GM10248 (cell line): ENCODE data around the gene SEC61G.

Source experiments
- CTCF ChIA-PET: fragments of 300-600 bp; sonication (Branson Sonifier 250); formaldehyde crosslinking; extraction: SDS; loops from one replicate; lab custom pipeline; 2021; ENCODE audit warnings: antibody characterized with exemption; lab: Yijun Ruan, JAX
- POLR2A ChIA-PET: fragments of 350-650 bp; sonication (Branson Sonifier 250); formaldehyde crosslinking; extraction: SDS; loops from one replicate; lab custom pipeline; 2020; ENCODE audit warnings: antibody characterized with exemption; lab: Yijun Ruan, JAX
- DNase-seq: peaks from one replicate; pipeline ENCODE4 v3.0.0; 2012; ENCODE audit errors: extremely low spot score
- TF ChIP-seq, protein P1 (sequence below): IDR thresholded peaks from 2 replicates; pipeline ENCODE4 v1.5.1; 2012; ENCODE audit warnings: mild to moderate bottlenecking, low read depth; ENCODE audit errors: extremely low read depth, missing control alignments, control extremely low read depth

The SEC61G gene

DNA sequence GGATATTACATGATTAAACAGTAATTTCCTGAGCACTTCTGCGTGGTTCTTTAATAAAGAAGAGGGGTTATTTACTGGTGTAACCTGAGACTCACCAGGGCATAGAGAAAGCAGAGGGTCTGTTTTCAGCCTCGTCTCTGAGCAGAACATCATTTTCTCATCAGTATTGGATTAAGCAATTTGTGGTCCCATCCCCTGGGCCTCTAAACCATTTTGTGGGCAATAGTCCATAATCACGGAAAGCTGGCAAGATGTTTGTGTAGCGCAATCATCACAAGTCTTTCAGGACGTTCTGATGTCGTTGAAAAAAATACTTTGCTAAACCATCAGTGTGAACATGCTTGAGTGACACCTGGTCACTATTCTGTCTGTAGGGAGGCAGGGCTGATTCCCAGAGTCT lies 37.1 kb upstream of the SEC61G start:
- TF ChIP-seq, protein P1, sequence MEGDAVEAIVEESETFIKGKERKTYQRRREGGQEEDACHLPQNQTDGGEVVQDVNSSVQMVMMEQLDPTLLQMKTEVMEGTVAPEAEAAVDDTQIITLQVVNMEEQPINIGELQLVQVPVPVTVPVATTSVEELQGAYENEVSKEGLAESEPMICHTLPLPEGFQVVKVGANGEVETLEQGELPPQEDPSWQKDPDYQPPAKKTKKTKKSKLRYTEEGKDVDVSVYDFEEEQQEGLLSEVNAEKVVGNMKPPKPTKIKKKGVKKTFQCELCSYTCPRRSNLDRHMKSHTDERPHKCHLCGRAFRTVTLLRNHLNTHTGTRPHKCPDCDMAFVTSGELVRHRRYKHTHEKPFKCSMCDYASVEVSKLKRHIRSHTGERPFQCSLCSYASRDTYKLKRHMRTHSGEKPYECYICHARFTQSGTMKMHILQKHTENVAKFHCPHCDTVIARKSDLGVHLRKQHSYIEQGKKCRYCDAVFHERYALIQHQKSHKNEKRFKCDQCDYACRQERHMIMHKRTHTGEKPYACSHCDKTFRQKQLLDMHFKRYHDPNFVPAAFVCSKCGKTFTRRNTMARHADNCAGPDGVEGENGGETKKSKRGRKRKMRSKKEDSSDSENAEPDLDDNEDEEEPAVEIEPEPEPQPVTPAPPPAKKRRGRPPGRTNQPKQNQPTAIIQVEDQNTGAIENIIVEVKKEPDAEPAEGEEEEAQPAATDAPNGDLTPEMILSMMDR, result no peak
- no peak for DNase-seq
- ChIA-PET CTCF (no interaction called here), POLR2A (no interaction called here)

DNA sequence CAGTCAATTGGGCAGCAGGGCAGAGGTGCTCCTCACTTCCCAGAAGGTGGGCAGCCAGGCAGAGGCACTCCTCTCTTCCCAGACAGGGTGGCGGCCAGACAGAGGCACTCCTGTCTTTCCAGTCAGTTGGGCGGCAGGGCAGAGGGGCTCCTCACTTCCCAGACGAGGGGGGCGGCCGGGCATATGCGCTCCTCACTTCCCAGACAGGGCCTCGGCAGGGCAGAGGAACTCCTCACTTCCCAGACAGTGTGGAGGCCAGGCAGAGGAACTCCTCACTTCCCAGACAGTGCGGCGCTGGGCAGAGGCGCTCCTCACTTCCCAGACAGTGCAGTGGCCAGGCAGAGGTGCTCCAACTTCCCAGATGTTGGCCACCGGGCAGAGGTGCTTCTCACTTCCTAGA lies 33.4 kb upstream of the SEC61G start:
- POLR2A ChIA-PET, result no interaction called here
- CTCF ChIA-PET, result interaction anchor here (2.4 kb wide), 1 partner anchor 463 kb away, joined by 8 read pairs; no protein-coding TSS in a partner anchor
- DNase-seq, result no peak
- TF ChIP-seq, protein P1, result no peak

DNA sequence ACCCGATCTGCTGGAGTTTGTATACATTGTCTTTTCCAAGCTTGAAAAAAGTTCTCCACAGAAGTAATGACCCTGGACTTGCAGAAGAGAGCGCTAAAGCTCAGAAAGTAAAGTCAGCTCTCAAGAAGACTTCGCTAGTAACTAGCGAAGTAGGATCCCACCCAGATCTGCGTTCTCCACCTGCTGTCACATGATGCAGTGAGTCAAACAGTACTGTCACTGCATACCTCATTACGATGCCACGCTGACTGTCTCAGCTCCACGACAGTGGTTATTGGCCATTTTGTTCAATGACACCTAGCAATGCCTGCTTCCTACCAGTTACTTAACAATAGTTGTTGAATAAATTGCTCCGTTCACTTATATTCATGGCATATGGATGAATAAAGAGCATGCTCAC lies 29.7 kb upstream of the SEC61G start:
- POLR2A ChIA-PET, result no interaction called here
- CTCF ChIA-PET, result interaction anchor here (0.7 to 4.1 kb wide), 9 partner anchors 9 to 488 kb away, joined by 3 to 73 read pairs (median 5); no protein-coding TSS in a partner anchor
- DNase-seq, result peak; percentile 54
- TF ChIP-seq, protein P1, result peak; percentile 38

DNA sequence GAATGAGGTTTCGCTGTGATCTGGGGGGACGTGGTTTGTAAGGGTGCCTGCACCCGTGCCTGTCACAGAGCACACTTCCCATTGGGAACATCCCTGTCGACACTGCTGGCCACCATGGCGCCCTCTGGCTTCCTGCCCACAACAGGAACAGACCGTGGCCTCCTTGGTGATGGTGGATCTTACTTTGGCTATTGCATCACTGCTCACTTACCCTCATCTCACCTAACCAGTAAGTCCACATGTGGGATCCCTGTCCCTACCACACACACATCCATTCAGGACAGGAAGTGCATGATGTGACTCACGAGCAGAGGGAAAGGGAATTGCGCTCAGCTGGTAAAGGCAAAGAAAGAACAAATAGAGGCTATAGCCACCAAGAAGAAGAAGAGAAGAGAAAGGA lies 26.2 kb upstream of the SEC61G start:
- CTCF ChIA-PET, result interaction anchor here (1.1 to 1.4 kb wide), 3 partner anchors 10 to 470 kb away, joined by 3 to 5 read pairs (median 3); no protein-coding TSS in a partner anchor
- POLR2A ChIA-PET, result no interaction called here

DNA sequence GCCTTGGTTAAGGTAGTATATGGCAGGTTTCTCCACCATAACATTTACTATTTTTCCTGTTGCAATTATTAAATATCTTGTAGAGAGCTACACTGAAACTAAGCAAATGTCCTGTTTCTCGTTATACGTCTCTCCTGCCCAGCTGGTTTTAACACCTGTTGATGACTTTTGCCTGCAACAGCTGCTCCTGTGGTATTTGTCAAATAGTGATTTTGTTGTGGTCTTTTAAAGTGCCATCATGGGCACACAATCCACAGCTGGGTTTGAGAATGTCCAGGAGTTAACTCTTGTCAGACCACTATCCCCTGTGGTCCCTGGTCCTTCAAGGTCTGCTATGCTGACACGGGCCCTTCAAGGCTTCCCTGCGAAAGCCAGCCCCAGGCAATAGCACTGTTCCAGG lies 24.9 kb upstream of the SEC61G start:
- ChIA-PET CTCF (interaction anchor here (0.9 to 1.7 kb wide), 4 partner anchors 9 to 471 kb away, joined by 3 to 7 read pairs (median 4); no protein-coding TSS in a partner anchor), POLR2A (no interaction called here)
- DNase-seq, result no peak
- TF ChIP-seq, protein P1, result no peak

More for the DNA sequence above, 26.2 kb upstream of the SEC61G start:
- no peak for DNase-seq
- TF ChIP-seq, protein P1, result no peak

DNA sequence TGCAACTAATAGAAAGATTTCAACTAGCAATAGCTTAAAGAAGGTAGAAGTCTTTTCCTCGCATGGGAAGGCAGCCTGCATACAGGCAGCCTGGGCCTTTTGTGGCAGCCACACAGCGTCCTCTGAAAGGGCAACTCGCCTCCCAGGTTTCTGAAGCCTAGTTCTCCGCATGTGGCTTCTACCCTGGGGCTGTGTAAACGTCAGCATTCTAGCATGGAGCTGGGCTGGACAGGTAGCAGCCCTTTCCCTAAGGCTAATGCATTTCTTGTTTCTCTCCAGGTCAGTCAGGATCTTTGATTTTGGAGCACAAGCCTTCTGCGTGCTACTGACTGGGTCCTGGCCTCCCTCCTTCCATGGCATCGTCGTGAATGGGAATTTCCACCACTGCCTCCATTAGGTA lies 23.8 kb upstream of the SEC61G start:
- TF ChIP-seq, protein P1, result no peak
- DNase-seq, result no peak
- ChIA-PET POLR2A (no interaction called here), CTCF (interaction anchor here (1.2 to 1.7 kb wide), 3 partner anchors 9 to 473 kb away, joined by 3 to 7 read pairs (median 4); no protein-coding TSS in a partner anchor)
